ENCODE data around the gene TBL3. TPM values are rescaled to one million over a fixed set of nuclear protein-coding genes. Genes with fewer than 3 reads are reported as not detected.

TBL3 gene
- polyA plus RNA-seq, 1 donor (not counting 4 experiments of a cell fraction or from before 2014, with no cell fraction given): 27.8 TPM

- Histone ChIP-seq H2AFZ (ENCODE audit: control insufficient read depth, low read length) (no peak overlapping the region), H3K27me3 (ENCODE audit: control insufficient read depth, extremely low read depth, insufficient read depth, low read length) (no peaks in the 10 kb centered on the region), H3K4me1 (ENCODE audit: control insufficient read depth, extremely low read depth, insufficient read depth, low read length) (peaks cover 4% of the 10 kb centered on the region), H3K4me2 (ENCODE audit: control insufficient read depth, extremely low read depth, insufficient read depth, low read depth, low read length) (no peak overlapping the region), H3K9me3 (ENCODE audit: control insufficient read depth, low read depth, low read length) (no peaks in the 10 kb centered on the region), H3K9ac (ENCODE audit: control insufficient read depth, extremely low read depth, insufficient read depth, low read length) (no peak overlapping the region), H4K20me1 (ENCODE audit: control insufficient read depth, extremely low read depth, insufficient read depth, low read length) (peaks cover 17% of the 10 kb centered on the region), H3K27ac (ENCODE audit: control insufficient read depth, insufficient read depth, low read length) (no peak overlapping the region), H3K36me3 (ENCODE audit: control insufficient read depth in 2 of 2, extremely low read depth in 1 of 2, insufficient read depth in 2 of 2, low read length in 2 of 2) (peaks cover 42 to 47% of the 10 kb centered on the region in 2 experiments), H3K9me1 (ENCODE audit: control insufficient read depth, extremely low read depth, insufficient read depth, low read length) (no peaks in the 10 kb centered on the region), H3K4me3 (ENCODE audit: control insufficient read depth in 2 of 3, extremely low read depth in 1 of 3, insufficient read depth in 2 of 3, low read depth in 1 of 3, low read length in 3 of 3) (no peak overlapping the region), H3K79me2 (ENCODE audit: control insufficient read depth, insufficient read depth, low read length) (peaks cover 19% of the 10 kb centered on the region)
- no peak for DNase-seq (ENCODE audit: low read depth, low spot score)
- dilution Hi-C loops (cut with MboI; ENCODE audit: extremely low pct_ligation_motif_present, low sequenced_read_pairs): no loop called here
- FAIRE-seq: no peak
- TF ChIP-seq CTCF (optimal IDR thresholded peaks at IDR 0.05 in 1 of 3, IDR thresholded peaks at IDR 0.05 in 1 of 3, conservative IDR thresholded peaks at IDR 0.05 in 1 of 3; ENCODE audit: extremely low read depth in 1 of 3, insufficient read depth in 2 of 3, low read length in 3 of 3): no peak
- TF ChIP-seq EZH2 (IDR thresholded peaks at IDR 0.05; ENCODE audit: low read length): no peak
These were observed 26.5 kb downstream of the TBL3 start for GRCh38 chr16:1998360-1998835.

GRCh38 chr16:1998852-1999801 is 27.3 kb downstream of the TBL3 start:
- H3K4me2 ChIP-seq (ENCODE audit: control insufficient read depth, extremely low read depth, insufficient read depth, low read depth, low read length): no peak overlapping the region
- peaks cover 42 to 52% of the 10 kb centered on the region in 2 experiments for H3K36me3 ChIP-seq (ENCODE audit: control insufficient read depth in 2 of 2, extremely low read depth in 1 of 2, insufficient read depth in 2 of 2, low read length in 2 of 2)
- no peak for DNase-seq (ENCODE audit: low read depth, low spot score)
- H3K4me3 ChIP-seq (ENCODE audit: control insufficient read depth in 2 of 3, extremely low read depth in 1 of 3, insufficient read depth in 2 of 3, low read depth in 1 of 3, low read length in 3 of 3): no peak overlapping the region
- H3K4me1 ChIP-seq (ENCODE audit: control insufficient read depth, extremely low read depth, insufficient read depth, low read length): peaks cover under 1% of the 10 kb centered on the region
- no peaks in the 10 kb centered on the region for H3K9me1 ChIP-seq (ENCODE audit: control insufficient read depth, extremely low read depth, insufficient read depth, low read length)
- H2AFZ ChIP-seq (ENCODE audit: control insufficient read depth, low read length): no peak overlapping the region
- no peak for FAIRE-seq
- H3K9ac ChIP-seq (ENCODE audit: control insufficient read depth, extremely low read depth, insufficient read depth, low read length): no peak overlapping the region
- peaks cover 25% of the 10 kb centered on the region for H4K20me1 ChIP-seq (ENCODE audit: control insufficient read depth, extremely low read depth, insufficient read depth, low read length)
- peaks cover 26% of the 10 kb centered on the region for H3K79me2 ChIP-seq (ENCODE audit: control insufficient read depth, insufficient read depth, low read length)
- no peak overlapping the region for H3K27ac ChIP-seq (ENCODE audit: control insufficient read depth, insufficient read depth, low read length)
- dilution Hi-C loops (cut with MboI; ENCODE audit: extremely low pct_ligation_motif_present, low sequenced_read_pairs): no loop called here
- H3K27me3 ChIP-seq (ENCODE audit: control insufficient read depth, extremely low read depth, insufficient read depth, low read length): no peaks in the 10 kb centered on the region
- no peak for TF ChIP-seq EZH2 (IDR thresholded peaks at IDR 0.05; ENCODE audit: low read length)
- no peak for TF ChIP-seq CTCF (optimal IDR thresholded peaks at IDR 0.05 in 1 of 3, IDR thresholded peaks at IDR 0.05 in 1 of 3, conservative IDR thresholded peaks at IDR 0.05 in 1 of 3; ENCODE audit: extremely low read depth in 1 of 3, insufficient read depth in 2 of 3, low read length in 3 of 3)
- H3K9me3 ChIP-seq (ENCODE audit: control insufficient read depth, low read depth, low read length): no peaks in the 10 kb centered on the region

All from keratinocyte (primary cell).